Peyer's patch (tissue), 4 donors: ENCODE data around the gene WDR38.
"Not testable (repeated sequence)": the region's sequence is repeated elsewhere in the genome, so short reads cannot be mapped to it uniquely, and the experiment has no call there.

Experiments used
- POLR2A ChIP-seq, 2 donors: fragments of 450-650 bp; IDR thresholded peaks; one replicate each; pipeline ENCODE4 v1.5.1; 2017; ENCODE audit warnings: antibody characterized with exemption in 2 of 2, mild to moderate bottlenecking in 2 of 2, moderate library complexity in 2 of 2
- TF ChIP-seq, protein P1 (sequence below), 6 experiments: fragments of 450-650 bp in 4 of 6; fragments of 200-600 bp in 2 of 6; sonication (generic) in 1 of 6; IDR thresholded peaks; one replicate each; pipeline ENCODE4 v1.5.1; 2017 to 2019; ENCODE audit warnings: antibody characterized with exemption in 6 of 6, mild to moderate bottlenecking in 3 of 6, moderate library complexity in 1 of 6

DNA sequence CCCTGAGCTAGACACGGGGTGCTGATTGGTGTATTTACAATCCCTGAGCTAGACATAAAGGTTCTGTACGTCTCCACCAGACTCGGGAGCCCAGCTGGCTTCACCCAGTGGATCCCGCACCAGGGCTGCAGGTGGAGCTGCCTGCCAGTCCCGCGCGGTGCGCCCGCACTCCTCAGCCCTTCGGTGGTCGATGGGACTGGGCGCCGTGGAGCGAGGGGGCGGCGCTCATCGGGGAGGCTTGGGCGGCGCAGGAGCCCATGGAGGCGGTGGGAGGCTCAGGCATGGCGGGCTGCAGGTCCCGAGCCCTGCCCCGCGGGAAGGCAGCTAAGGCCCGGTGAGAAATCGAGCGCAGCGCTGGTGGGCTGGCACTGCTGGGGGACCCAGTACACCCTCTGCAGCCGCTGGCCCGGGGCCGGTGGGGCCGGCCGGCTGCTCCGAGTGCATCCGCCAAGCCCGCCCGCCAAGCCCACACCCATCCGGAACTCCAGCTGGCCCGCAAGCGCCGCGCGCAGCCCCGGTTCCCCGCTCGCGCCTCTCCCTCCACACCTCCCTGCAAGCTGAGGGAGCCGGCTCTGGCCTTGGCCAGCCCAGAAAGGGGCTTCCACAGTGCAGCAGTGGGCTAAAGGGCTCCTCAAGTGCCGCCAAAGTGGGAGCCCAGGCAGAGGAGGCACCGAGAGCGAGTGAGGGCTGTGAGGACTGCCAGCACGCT is 14.5 kb upstream of the WDR38 start:
- TF ChIP-seq, protein P1, sequence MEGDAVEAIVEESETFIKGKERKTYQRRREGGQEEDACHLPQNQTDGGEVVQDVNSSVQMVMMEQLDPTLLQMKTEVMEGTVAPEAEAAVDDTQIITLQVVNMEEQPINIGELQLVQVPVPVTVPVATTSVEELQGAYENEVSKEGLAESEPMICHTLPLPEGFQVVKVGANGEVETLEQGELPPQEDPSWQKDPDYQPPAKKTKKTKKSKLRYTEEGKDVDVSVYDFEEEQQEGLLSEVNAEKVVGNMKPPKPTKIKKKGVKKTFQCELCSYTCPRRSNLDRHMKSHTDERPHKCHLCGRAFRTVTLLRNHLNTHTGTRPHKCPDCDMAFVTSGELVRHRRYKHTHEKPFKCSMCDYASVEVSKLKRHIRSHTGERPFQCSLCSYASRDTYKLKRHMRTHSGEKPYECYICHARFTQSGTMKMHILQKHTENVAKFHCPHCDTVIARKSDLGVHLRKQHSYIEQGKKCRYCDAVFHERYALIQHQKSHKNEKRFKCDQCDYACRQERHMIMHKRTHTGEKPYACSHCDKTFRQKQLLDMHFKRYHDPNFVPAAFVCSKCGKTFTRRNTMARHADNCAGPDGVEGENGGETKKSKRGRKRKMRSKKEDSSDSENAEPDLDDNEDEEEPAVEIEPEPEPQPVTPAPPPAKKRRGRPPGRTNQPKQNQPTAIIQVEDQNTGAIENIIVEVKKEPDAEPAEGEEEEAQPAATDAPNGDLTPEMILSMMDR (IDR thresholded peaks at IDR 0.05): not testable (repeated sequence)
- not testable (repeated sequence) for TF ChIP-seq POLR2A (IDR thresholded peaks at IDR 0.05)
